ENCODE results near the gene TRPM2. TPM values are rescaled to one million over a fixed set of nuclear protein-coding genes. Genes with fewer than 3 reads are reported as not detected.
"Not testable (repeated sequence)": the region's sequence is repeated elsewhere in the genome, so short reads cannot be mapped to it uniquely, and the experiment has no call there.

The TRPM2 gene
- total and polyA plus RNA-seq, 8 donors = 0.46 to 8.7 (median 2.6) TPM

DNA sequence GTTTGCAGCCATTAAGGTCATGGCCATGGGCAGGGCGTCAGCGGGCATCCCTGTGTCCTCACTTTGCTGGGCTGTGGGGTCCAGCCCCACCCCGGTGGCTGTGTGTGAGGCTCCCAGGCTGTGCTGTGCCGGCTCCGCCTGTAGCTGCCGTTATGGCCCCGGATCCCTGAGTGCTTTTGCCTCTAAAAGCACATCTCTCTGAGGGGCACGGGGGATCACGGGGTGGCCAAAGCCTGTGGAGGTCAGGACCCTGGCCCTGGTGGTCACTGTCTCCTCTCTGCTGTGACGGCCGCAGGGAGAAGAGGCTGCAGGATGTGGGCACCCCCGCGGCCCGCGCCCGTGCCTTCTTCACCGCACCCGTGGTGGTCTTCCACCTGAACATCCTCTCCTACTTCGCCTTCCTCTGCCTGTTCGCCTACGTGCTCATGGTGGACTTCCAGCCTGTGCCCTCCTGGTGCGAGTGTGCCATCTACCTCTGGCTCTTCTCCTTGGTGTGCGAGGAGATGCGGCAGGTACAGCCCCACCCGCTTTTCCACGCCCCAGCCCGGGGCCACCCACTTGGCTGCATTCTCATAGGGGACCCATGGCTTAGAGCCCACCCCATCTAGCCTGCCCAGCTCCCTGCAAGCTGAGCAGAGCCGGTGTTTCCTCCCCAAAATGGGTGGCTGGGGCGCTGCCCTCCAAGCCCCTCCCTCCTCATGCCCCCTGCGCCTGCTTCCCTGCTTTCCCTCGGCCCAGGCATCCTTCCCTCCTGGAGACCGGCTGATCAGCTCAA, 48.2 kb downstream of the TRPM2 start:
- H3K4me3 ChIP-seq = no peak overlapping the region
- ATAC-seq (no peak), DNase-seq (peak in 1 of 6 donors; percentile 54), FAIRE-seq (no peak)
- H3K27me3 ChIP-seq = no peaks in the 10 kb centered on the region
- H3K27ac ChIP-seq = no peak overlapping the region
- TF ChIP-seq, protein P1, sequence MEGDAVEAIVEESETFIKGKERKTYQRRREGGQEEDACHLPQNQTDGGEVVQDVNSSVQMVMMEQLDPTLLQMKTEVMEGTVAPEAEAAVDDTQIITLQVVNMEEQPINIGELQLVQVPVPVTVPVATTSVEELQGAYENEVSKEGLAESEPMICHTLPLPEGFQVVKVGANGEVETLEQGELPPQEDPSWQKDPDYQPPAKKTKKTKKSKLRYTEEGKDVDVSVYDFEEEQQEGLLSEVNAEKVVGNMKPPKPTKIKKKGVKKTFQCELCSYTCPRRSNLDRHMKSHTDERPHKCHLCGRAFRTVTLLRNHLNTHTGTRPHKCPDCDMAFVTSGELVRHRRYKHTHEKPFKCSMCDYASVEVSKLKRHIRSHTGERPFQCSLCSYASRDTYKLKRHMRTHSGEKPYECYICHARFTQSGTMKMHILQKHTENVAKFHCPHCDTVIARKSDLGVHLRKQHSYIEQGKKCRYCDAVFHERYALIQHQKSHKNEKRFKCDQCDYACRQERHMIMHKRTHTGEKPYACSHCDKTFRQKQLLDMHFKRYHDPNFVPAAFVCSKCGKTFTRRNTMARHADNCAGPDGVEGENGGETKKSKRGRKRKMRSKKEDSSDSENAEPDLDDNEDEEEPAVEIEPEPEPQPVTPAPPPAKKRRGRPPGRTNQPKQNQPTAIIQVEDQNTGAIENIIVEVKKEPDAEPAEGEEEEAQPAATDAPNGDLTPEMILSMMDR (IDR thresholded peaks at IDR 0.05) = no peak
- intact Hi-C loops (cut with DNase I) = no loop called here
- no peaks in the 10 kb centered on the region for H3K36me3 ChIP-seq
- no peaks in the 10 kb centered on the region for H3K9me3 ChIP-seq
- no peaks in the 10 kb centered on the region for H3K4me1 ChIP-seq
- whole genome bisulfite sequencing, 2 donors = 64 to 77% methylated on average over 31 to 32 of the region's 32 CpGs

- no peak overlapping the region for H3K4me3 ChIP-seq
- DNase-seq (no peak), ATAC-seq (no peak), FAIRE-seq (no peak)
- no peaks in the 10 kb centered on the region for H3K4me1 ChIP-seq
- no peaks in the 10 kb centered on the region for H3K9me3 ChIP-seq
- 64 to 76% methylated on average over 17 of the region's 17 CpGs for WGBS, 2 donors
- no peaks in the 10 kb centered on the region for H3K27me3 ChIP-seq
- intact Hi-C loops (cut with DNase I) = no loop called here
- TF ChIP-seq, protein P1 (IDR thresholded peaks at IDR 0.05) = no peak
- H3K36me3 ChIP-seq = no peaks in the 10 kb centered on the region
- H3K27ac ChIP-seq = no peak overlapping the region
Measured at GRCh38 chr21:44402323-44403105, 49.1 kb downstream of the TRPM2 start.

DNA sequence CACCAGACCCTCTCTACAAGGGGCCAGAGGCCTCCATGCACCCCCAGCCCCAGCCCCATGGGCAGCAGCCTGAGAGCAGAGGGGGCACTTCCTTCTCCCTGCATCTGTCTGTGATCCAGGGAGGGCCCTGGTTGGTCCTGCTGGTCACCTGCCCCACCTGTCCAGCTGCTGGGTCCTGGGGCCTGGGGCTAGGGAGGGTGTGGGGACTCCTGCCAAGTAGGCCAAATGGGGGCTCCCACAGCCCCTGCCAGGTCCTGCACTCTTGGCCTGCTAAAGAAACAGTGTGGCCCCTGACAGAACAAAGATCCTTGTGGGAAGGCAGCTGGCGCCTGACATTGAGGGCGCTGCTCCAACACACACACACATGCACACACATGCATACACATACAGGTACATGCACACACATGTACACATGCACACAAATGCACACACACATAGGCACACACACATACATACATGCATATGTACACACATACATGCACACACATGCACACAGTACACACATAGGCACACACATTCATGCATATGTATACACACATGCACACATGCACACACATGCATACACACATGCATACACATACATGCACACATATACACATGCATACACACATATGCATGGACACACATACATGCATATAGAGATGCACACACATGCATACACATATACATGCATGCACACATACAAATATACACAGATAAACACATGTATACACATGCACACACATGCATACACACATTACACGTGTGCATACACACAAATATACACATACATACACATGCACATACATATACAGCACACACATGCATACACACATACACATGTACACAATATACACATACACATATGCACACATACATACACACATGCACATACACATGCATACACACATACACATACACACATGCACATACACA, 49.9 kb downstream of the TRPM2 start:
- ATAC-seq (no peak), DNase-seq (no peak), FAIRE-seq (no peak)
- Histone ChIP-seq H3K27me3 (no peaks in the 10 kb centered on the region), H3K36me3 (no peaks in the 10 kb centered on the region), H3K4me3 (no peak overlapping the region), H3K4me1 (no peaks in the 10 kb centered on the region), H3K27ac (no peak overlapping the region), H3K9me3 (no peaks in the 10 kb centered on the region)
- WGBS, 2 donors = 78 to 80% methylated on average over 3 of the region's 3 CpGs
- TF ChIP-seq, protein P1 (IDR thresholded peaks at IDR 0.05) = no peak
- intact Hi-C loops (cut with DNase I) = no loop called here

- ATAC-seq; H3K4me1 ChIP-seq; H3K36me3 ChIP-seq; H3K9me3 ChIP-seq; H3K27me3 ChIP-seq; DNase-seq; intact Hi-C loops (cut with DNase I); H3K4me3 ChIP-seq; H3K27ac ChIP-seq; FAIRE-seq: not testable (repeated sequence)
- 74 to 77% methylated on average over 7 of the region's 7 CpGs for WGBS, 2 donors
Measured at GRCh38 chr21:44404482-44404881, 51.1 kb downstream of the TRPM2 start.

Data from pancreas (tissue), 10 donors.